HCT116 (cell line): ENCODE results near the gene SLC8A1. TPM values are rescaled to one million over a fixed set of nuclear protein-coding genes. Genes with fewer than 3 reads are reported as not detected.

ENCODE experiments used
- ATAC-seq: fragments of 200-7000 bp; cut with Tn5 transposase; 2 replicates; pipeline ENCODE4 v1.9.1; 2020; ENCODE audit warnings: mild to moderate bottlenecking, moderate library complexity
- BruUV-seq: library from RNA; stranded (reverse); fragments of 400-500 nt; replicated peaks from 2 replicates; lab custom pipeline; 2021; lab: Mats Ljungman, UMichigan
- CTCF ChIA-PET: fragments of 300-600 bp; sonication (Branson Sonifier 250); formaldehyde crosslinking; loops from one replicate; lab custom pipeline; 2021; ENCODE audit warnings: antibody characterized with exemption; lab: Charles Lee
- POLR2A ChIA-PET: fragments of 300-600, 350-600 bp; sonication (Branson Sonifier 250); formaldehyde crosslinking; loops from one replicate; lab custom pipeline; 2021; ENCODE audit warnings: antibody characterized with exemption; lab: Charles Lee
- RAD21 ChIA-PET, 2 experiments: fragments of 300-600 bp; sonication (Branson Sonifier 250); formaldehyde crosslinking; loops; one replicate each; lab custom pipeline; 2023; ENCODE audit warnings: low total read pairs in 2 of 2; ENCODE audit not compliant: uncharacterized antibody in 2 of 2, unreplicated experiment in 2 of 2, low non-redundant PET in 1 of 2; lab: Charles Lee
- DNase-seq: peaks from one replicate; pipeline ENCODE4 v3.0.0-alpha.2; 2010; ENCODE audit warnings: low read depth, low spot score
- H2AFZ ChIP-seq: fragments of 200-600 bp; shearing (Covaris generic), sonication (generic); 2 replicates; pipeline ENCODE4 v1.6.1; 2017; ENCODE audit warnings: low read depth, mixed run types, mixed read lengths, antibody characterized with exemption, low read length; ENCODE audit not compliant: poor library complexity, severe bottlenecking
- H3K27ac ChIP-seq: 2 replicates; pipeline ENCODE4 v1.5.1; 2012; ENCODE audit warnings: low read depth, low read length
- H3K27me3 ChIP-seq: fragments of 200-600 bp; sonication (generic); 2 replicates; pipeline ENCODE4 v1.6.1; 2016; ENCODE audit warnings: mixed run types, low read length, mixed read lengths; ENCODE audit not compliant: insufficient read depth
- H3K36me3 ChIP-seq, 2 experiments: fragments of 200-500 bp in 1 of 2; fragments of 200-600 bp in 1 of 2; sonication (Bioruptor generic) in 1 of 2; sonication (generic) in 1 of 2; 2 replicates each; pipeline versions ENCODE4 v1.5.1 to v1.6.1; 2014 to 2016; ENCODE audit warnings: low read length in 2 of 2, inconsistent platforms in 1 of 2, mixed read lengths in 1 of 2, mixed run types in 1 of 2; ENCODE audit not compliant: insufficient read depth in 2 of 2, control insufficient read depth in 1 of 2
- H3K4me1 ChIP-seq, 2 experiments: fragments of 200-600 bp in 1 of 2; sonication (generic) in 1 of 2; 2 replicates each; pipeline versions ENCODE4 v1.5.1 to v1.6.1; 2012 to 2017; ENCODE audit warnings: low read length in 2 of 2, inconsistent platforms in 1 of 2, mild to moderate bottlenecking in 1 of 2, mixed read lengths in 1 of 2, mixed run types in 1 of 2, moderate library complexity in 1 of 2; ENCODE audit not compliant: insufficient read depth in 2 of 2, control insufficient read depth in 1 of 2
- H3K4me2 ChIP-seq: fragments of 200-600 bp; sonication (generic); 2 replicates; pipeline ENCODE4 v1.6.1; 2017; ENCODE audit warnings: mixed run types, low read length, mixed read lengths
- H3K4me3 ChIP-seq, 2 experiments: fragments of 200-600 bp in 1 of 2; sonication (generic) in 1 of 2; replicated peaks in 1 of 2; 2 replicates each; pipeline ENCODE4 v1.5.1; 2011 to 2016; ENCODE audit warnings: low read length in 2 of 2, control low read depth in 1 of 2, low read depth in 1 of 2, mild to moderate bottlenecking in 1 of 2, mixed read lengths in 1 of 2, mixed run types in 1 of 2
- H3K79me2 ChIP-seq: fragments of 200-600 bp; sonication (generic); 2 replicates; pipeline ENCODE4 v1.6.1; 2017; ENCODE audit warnings: mild to moderate bottlenecking, mixed run types, low read length, moderate library complexity, mixed read lengths; ENCODE audit not compliant: insufficient read depth
- H3K9ac ChIP-seq: fragments of 200-600 bp; sonication (generic); 2 replicates; pipeline ENCODE4 v1.6.1; 2016; ENCODE audit warnings: low read length, mixed read lengths
- H3K9me2 ChIP-seq: fragments of 200-600 bp; sonication (generic), shearing (Covaris generic); 2 replicates; pipeline ENCODE4 v1.6.1; 2017; ENCODE audit warnings: mixed run types, mild to moderate bottlenecking, moderate library complexity; ENCODE audit not compliant: insufficient read depth
- H3K9me3 ChIP-seq, 2 experiments: fragments of 200-500 bp in 1 of 2; fragments of 200-600 bp in 1 of 2; sonication (Bioruptor generic) in 1 of 2; sonication (generic) in 1 of 2; 2 replicates each; pipeline ENCODE4 v1.6.1; 2014 to 2017; ENCODE audit warnings: low read length in 2 of 2, mixed read lengths in 2 of 2, inconsistent platforms in 1 of 2, low read depth in 1 of 2, mild to moderate bottlenecking in 1 of 2, mixed run types in 1 of 2, moderate library complexity in 1 of 2; ENCODE audit not compliant: control insufficient read depth in 1 of 2, insufficient read depth in 1 of 2
- H4K20me1 ChIP-seq: fragments of 200-600 bp; sonication (generic), shearing (Covaris generic); 2 replicates; pipeline ENCODE4 v1.6.1; 2017; ENCODE audit warnings: mixed run types, mild to moderate bottlenecking, moderate library complexity; ENCODE audit not compliant: insufficient read depth
- CTCF ChIP-seq, 3 experiments: fragments of 200-600 bp in 1 of 3; sonication (generic) in 1 of 3; IDR thresholded peaks in 2 of 3; conservative IDR thresholded peaks in 1 of 3; 2 replicates each; pipeline ENCODE4 v1.5.1; 2012 to 2017; ENCODE audit warnings: low read depth in 2 of 3, low read length in 2 of 3, antibody characterized with exemption in 1 of 3, borderline replicate concordance in 1 of 3, control low read depth in 1 of 3, mild to moderate bottlenecking in 1 of 3, mixed read lengths in 1 of 3, mixed run types in 1 of 3, moderate library complexity in 1 of 3; ENCODE audit not compliant: insufficient read depth in 1 of 3
- ELF1 ChIP-seq: IDR thresholded peaks from 2 replicates; pipeline ENCODE4 v1.6.1; 2012; ENCODE audit warnings: low read depth, borderline replicate concordance
- FOSL1 ChIP-seq: IDR thresholded peaks from 2 replicates; pipeline ENCODE4 v1.6.1; 2012; ENCODE audit warnings: low read depth
- JUND ChIP-seq: IDR thresholded peaks from 2 replicates; pipeline ENCODE4 v1.6.1; 2012
- MAX ChIP-seq: IDR thresholded peaks from 2 replicates; pipeline ENCODE4 v1.6.1; 2012
- POLR2A ChIP-seq: IDR thresholded peaks from 2 replicates; pipeline ENCODE4 v1.7.0; 2011; ENCODE audit warnings: borderline replicate concordance; ENCODE audit not compliant: insufficient read depth, insufficient read length; ENCODE audit errors: extremely low read depth
- POLR2AphosphoS5 ChIP-seq: IDR thresholded peaks from 2 replicates; pipeline ENCODE4 v1.6.1; 2011; ENCODE audit warnings: mild to moderate bottlenecking, low read depth, low read length, moderate library complexity
- SIN3A ChIP-seq: IDR thresholded peaks from 2 replicates; pipeline ENCODE4 v1.6.1; 2012; ENCODE audit warnings: low read depth
- SP1 ChIP-seq: IDR thresholded peaks from 2 replicates; pipeline ENCODE4 v1.6.1; 2012; ENCODE audit warnings: low read depth
- YY1 ChIP-seq: IDR thresholded peaks from 2 replicates; pipeline ENCODE4 v1.6.1; 2011; ENCODE audit warnings: low read length, low read depth, moderate library complexity, mild to moderate bottlenecking; ENCODE audit not compliant: insufficient replicate concordance; ENCODE audit errors: extremely low read depth
- ZFX ChIP-seq: fragments of 450-650 bp; IDR thresholded peaks from 2 replicates; pipeline ENCODE4 v1.6.1; 2017
- intact Hi-C: fragments of 100-400 bp; cut with micrococcal nuclease; formaldehyde crosslinking; loops from 2 replicates; pipeline ENCODE4 v1.10.0; 2022
- total RNA-seq: library from RNA; stranded (reverse); gene quantifications from one replicate; pipeline ENCODE4 v1.2.1, GENCODE V29; 2021; ENCODE audit not compliant: unreplicated experiment

SLC8A1 gene
- total RNA-seq, 1 experiment from 2014 or later, result 0.07 TPM

GRCh38 chr2:40166006-40166405 lies 285.9 kb downstream of the SLC8A1 start:
- BruUV-seq, result no TSS peak
- no peak for TF ChIP-seq CTCF (IDR thresholded peaks at IDR 0.05 in 2 of 3, conservative IDR thresholded peaks at IDR 0.05 in 1 of 3; ENCODE audit: borderline replicate concordance in 1 of 3, insufficient read depth in 1 of 3, low read depth in 2 of 3, low read length in 2 of 3)
- no peak for TF ChIP-seq JUND
- TF ChIP-seq POLR2AphosphoS5, result no peak
- no peak for TF ChIP-seq ELF1
- TF ChIP-seq ZFX, result no peak
- no peak for TF ChIP-seq MAX
- no peak for TF ChIP-seq SP1
- TF ChIP-seq FOSL1, result no peak
- TF ChIP-seq SIN3A, result no peak
- TF ChIP-seq YY1, result no peak
- no peak for TF ChIP-seq POLR2A
- TF ChIP-seq, all 23 proteins: peak for 0
- DNase-seq (no peak), ATAC-seq (no peak)
- H3K9me3 ChIP-seq, result no peaks in the 10 kb centered on the region
- CTCF ChIA-PET, result no interaction called here
- no peaks in the 10 kb centered on the region for H3K79me2 ChIP-seq
- H3K36me3 ChIP-seq, result no peaks in the 10 kb centered on the region
- POLR2A ChIA-PET, result no interaction called here
- H3K27ac ChIP-seq, result no peak overlapping the region
- H2AFZ ChIP-seq, result no peak overlapping the region
- intact Hi-C loops, result no loop called here
- H3K9me2 ChIP-seq, result no peaks in the 10 kb centered on the region
- no peak overlapping the region for H3K9ac ChIP-seq
- no peaks in the 10 kb centered on the region; a peak in 1 of 4 replicates for H3K4me1 ChIP-seq
- peaks cover 13% of the 10 kb centered on the region; the same call in 1 of the 2 replicates for H3K27me3 ChIP-seq
- no peaks in the 10 kb centered on the region for H4K20me1 ChIP-seq
- H3K4me3 ChIP-seq, result no peak overlapping the region
- RAD21 ChIA-PET, result no interaction called here
- no peak overlapping the region for H3K4me2 ChIP-seq
